ENCODE measurements around the gene GPBP1. TPM values are rescaled to one million over a fixed set of nuclear protein-coding genes. Genes with fewer than 3 reads are reported as not detected.

GPBP1 gene
- total and polyA plus RNA-seq, 9 donors: 68.0 to 95.0 (median 85.5) TPM

- H3K36me3 ChIP-seq (ENCODE audit: control insufficient read depth, insufficient read depth, low read length): peaks cover 20% of the 10 kb centered on the region
- no peak overlapping the region for H3K27ac ChIP-seq (ENCODE audit: low read length)
- H3K9me3 ChIP-seq (replicated peaks; ENCODE audit: control insufficient read depth, low read depth, low read length): no peaks in the 10 kb centered on the region
- H3K27me3 ChIP-seq (ENCODE audit: control insufficient read depth, insufficient read depth, low read length): no peaks in the 10 kb centered on the region
- H3K4me1 ChIP-seq (ENCODE audit: control insufficient read depth, insufficient read depth, low read length): no peaks in the 10 kb centered on the region
- no peak overlapping the region for H3K4me3 ChIP-seq (ENCODE audit: low read length)
- DNase-seq: no peak
- WGBS (ENCODE audit: insufficient coverage): 95% methylated on average over 3 of the region's 4 CpGs
Measured at GRCh38 chr5:57229313-57229712, 55.5 kb downstream of the GPBP1 start.

GRCh38 chr5:57231607-57232006, 57.7 kb downstream of the GPBP1 start:
- DNase-seq: no peak
- Histone ChIP-seq H3K27me3 (ENCODE audit: control insufficient read depth, insufficient read depth, low read length) (no peaks in the 10 kb centered on the region), H3K27ac (ENCODE audit: low read length) (no peak overlapping the region), H3K36me3 (ENCODE audit: control insufficient read depth, insufficient read depth, low read length) (peaks cover 20% of the 10 kb centered on the region), H3K4me1 (ENCODE audit: control insufficient read depth, insufficient read depth, low read length) (no peaks in the 10 kb centered on the region), H3K9me3 (replicated peaks; ENCODE audit: control insufficient read depth, low read depth, low read length) (no peaks in the 10 kb centered on the region), H3K4me3 (ENCODE audit: low read length) (no peak overlapping the region)
- WGBS (ENCODE audit: insufficient coverage): no CpG with 5 or more reads among the region's 4 CpGs

- 100% methylated on average over 3 of the region's 6 CpGs for WGBS (ENCODE audit: insufficient coverage)
- no peak for DNase-seq
- H3K27ac ChIP-seq (ENCODE audit: low read length): no peak overlapping the region
- peaks cover 18% of the 10 kb centered on the region for H3K36me3 ChIP-seq (ENCODE audit: control insufficient read depth, insufficient read depth, low read length)
- no peaks in the 10 kb centered on the region for H3K4me1 ChIP-seq (ENCODE audit: control insufficient read depth, insufficient read depth, low read length)
- H3K4me3 ChIP-seq (ENCODE audit: low read length): no peak overlapping the region
- H3K9me3 ChIP-seq (replicated peaks; ENCODE audit: control insufficient read depth, low read depth, low read length): no peaks in the 10 kb centered on the region
- H3K27me3 ChIP-seq (ENCODE audit: control insufficient read depth, insufficient read depth, low read length): no peaks in the 10 kb centered on the region
Measured at GRCh38 chr5:57232293-57233033, 58.6 kb downstream of the GPBP1 start.

- Histone ChIP-seq H3K9me3 (replicated peaks; ENCODE audit: control insufficient read depth, low read depth, low read length) (no peaks in the 10 kb centered on the region), H3K4me3 (ENCODE audit: low read length) (no peak overlapping the region), H3K4me1 (ENCODE audit: control insufficient read depth, insufficient read depth, low read length) (no peaks in the 10 kb centered on the region), H3K36me3 (ENCODE audit: control insufficient read depth, insufficient read depth, low read length) (peaks cover 20% of the 10 kb centered on the region), H3K27ac (ENCODE audit: low read length) (no peak overlapping the region), H3K27me3 (ENCODE audit: control insufficient read depth, insufficient read depth, low read length) (no peaks in the 10 kb centered on the region)
- WGBS (ENCODE audit: insufficient coverage): 94% methylated on average over 5 of the region's 6 CpGs
- no peak for DNase-seq
Measured at GRCh38 chr5:57243286-57244137, 69.7 kb downstream of the GPBP1 start.

GRCh38 chr5:57244331-57244730, 70.5 kb downstream of the GPBP1 start:
- no peaks in the 10 kb centered on the region for H3K27me3 ChIP-seq (ENCODE audit: control insufficient read depth, insufficient read depth, low read length)
- no peak for DNase-seq
- H3K9me3 ChIP-seq (replicated peaks; ENCODE audit: control insufficient read depth, low read depth, low read length): no peaks in the 10 kb centered on the region
- no peaks in the 10 kb centered on the region for H3K4me1 ChIP-seq (ENCODE audit: control insufficient read depth, insufficient read depth, low read length)
- peaks cover 18% of the 10 kb centered on the region for H3K36me3 ChIP-seq (ENCODE audit: control insufficient read depth, insufficient read depth, low read length)
- H3K27ac ChIP-seq (ENCODE audit: low read length): no peak overlapping the region
- no peak overlapping the region for H3K4me3 ChIP-seq (ENCODE audit: low read length)

GRCh38 chr5:57246426-57246825, 72.6 kb downstream of the GPBP1 start:
- no peak overlapping the region for H3K4me3 ChIP-seq (ENCODE audit: low read length)
- no CpG with 5 or more reads among the region's 2 CpGs for WGBS (ENCODE audit: insufficient coverage)
- no peak overlapping the region for H3K27ac ChIP-seq (ENCODE audit: low read length)
- H3K36me3 ChIP-seq (ENCODE audit: control insufficient read depth, insufficient read depth, low read length): peaks cover 21% of the 10 kb centered on the region
- no peaks in the 10 kb centered on the region for H3K9me3 ChIP-seq (replicated peaks; ENCODE audit: control insufficient read depth, low read depth, low read length)
- H3K4me1 ChIP-seq (ENCODE audit: control insufficient read depth, insufficient read depth, low read length): no peaks in the 10 kb centered on the region
- H3K27me3 ChIP-seq (ENCODE audit: control insufficient read depth, insufficient read depth, low read length): no peaks in the 10 kb centered on the region
- no peak for DNase-seq

- Histone ChIP-seq H3K27me3 (ENCODE audit: control insufficient read depth, insufficient read depth, low read length) (no peaks in the 10 kb centered on the region), H3K27ac (ENCODE audit: low read length) (no peak overlapping the region), H3K4me3 (ENCODE audit: low read length) (no peak overlapping the region), H3K36me3 (ENCODE audit: control insufficient read depth, insufficient read depth, low read length) (peaks cover 25% of the 10 kb centered on the region), H3K4me1 (ENCODE audit: control insufficient read depth, insufficient read depth, low read length) (no peaks in the 10 kb centered on the region), H3K9me3 (replicated peaks; ENCODE audit: control insufficient read depth, low read depth, low read length) (no peaks in the 10 kb centered on the region)
- DNase-seq: no peak
- WGBS (ENCODE audit: insufficient coverage): 94% methylated on average over 2 of the region's 2 CpGs
Measured at GRCh38 chr5:57247765-57248164, 73.9 kb downstream of the GPBP1 start.

GRCh38 chr5:57249265-57249874, 75.5 kb downstream of the GPBP1 start:
- H3K9me3 ChIP-seq (replicated peaks; ENCODE audit: control insufficient read depth, low read depth, low read length): no peaks in the 10 kb centered on the region
- H3K4me3 ChIP-seq (ENCODE audit: low read length): no peak overlapping the region
- peaks cover 29% of the 10 kb centered on the region for H3K36me3 ChIP-seq (ENCODE audit: control insufficient read depth, insufficient read depth, low read length)
- WGBS (ENCODE audit: insufficient coverage): 100% methylated on average over 1 of the region's 8 CpGs
- no peak for DNase-seq
- no peak overlapping the region for H3K27ac ChIP-seq (ENCODE audit: low read length)
- H3K27me3 ChIP-seq (ENCODE audit: control insufficient read depth, insufficient read depth, low read length): no peaks in the 10 kb centered on the region
- H3K4me1 ChIP-seq (ENCODE audit: control insufficient read depth, insufficient read depth, low read length): no peaks in the 10 kb centered on the region

GRCh38 chr5:57258052-57258451, 84.2 kb downstream of the GPBP1 start:
- Histone ChIP-seq H3K27ac (ENCODE audit: low read length) (no peak overlapping the region), H3K4me1 (ENCODE audit: control insufficient read depth, insufficient read depth, low read length) (no peaks in the 10 kb centered on the region), H3K36me3 (ENCODE audit: control insufficient read depth, insufficient read depth, low read length) (peaks cover 15% of the 10 kb centered on the region), H3K27me3 (ENCODE audit: control insufficient read depth, insufficient read depth, low read length) (no peaks in the 10 kb centered on the region), H3K9me3 (replicated peaks; ENCODE audit: control insufficient read depth, low read depth, low read length) (no peaks in the 10 kb centered on the region), H3K4me3 (ENCODE audit: low read length) (no peak overlapping the region)
- no peak for DNase-seq
- 86% methylated on average over 1 of the region's 4 CpGs for WGBS (ENCODE audit: insufficient coverage)

- Histone ChIP-seq H3K9me3 (replicated peaks; ENCODE audit: control insufficient read depth, low read depth, low read length) (no peaks in the 10 kb centered on the region), H3K27ac (ENCODE audit: low read length) (no peak overlapping the region), H3K36me3 (ENCODE audit: control insufficient read depth, insufficient read depth, low read length) (peaks cover 15% of the 10 kb centered on the region), H3K27me3 (ENCODE audit: control insufficient read depth, insufficient read depth, low read length) (no peaks in the 10 kb centered on the region), H3K4me3 (ENCODE audit: low read length) (no peak overlapping the region), H3K4me1 (ENCODE audit: control insufficient read depth, insufficient read depth, low read length) (no peaks in the 10 kb centered on the region)
- WGBS (ENCODE audit: insufficient coverage): 80% methylated on average over 1 of the region's 1 CpG
- no peak for DNase-seq
Measured at GRCh38 chr5:57258943-57259342, 85.1 kb downstream of the GPBP1 start.
